A549 (cell line): ENCODE data around the gene MGAT3. TPM values are rescaled to one million over a fixed set of nuclear protein-coding genes. Genes with fewer than 3 reads are reported as not detected.

ENCODE experiments used
- ATAC-seq, 2 experiments: fragments of 200-7000 bp in 1 of 2; fragments of >200 bp in 1 of 2; cut with Nextera tagmentation in 1 of 2; cut with Tn5 transposase in 1 of 2; 3 replicates each; pipeline versions ENCODE4 v1.8.0 to v1.9.1; 2018 to 2020; ENCODE audit warnings: mild to moderate bottlenecking in 1 of 2, moderate library complexity in 1 of 2
- CTCF ChIA-PET: fragments of 300-600 bp; sonication (Branson Sonifier 250); formaldehyde crosslinking; extraction: SDS; loops from one replicate; lab custom pipeline; 2021; ENCODE audit warnings: antibody characterized with exemption, inconsistent platforms; lab: Yijun Ruan, JAX
- POLR2A ChIA-PET: fragments of 350-600 bp; formaldehyde crosslinking; extraction: SDS; loops from one replicate; lab custom pipeline; 2021; ENCODE audit warnings: antibody characterized with exemption, inconsistent platforms; lab: Yijun Ruan, JAX
- DNase-seq, 2 experiments: peaks; one replicate each; pipeline versions ENCODE4 v3.0.0 to v3.0.0-alpha.2; 2011 to 2016; ENCODE audit warnings: low read depth in 1 of 2, low spot score in 1 of 2
- FAIRE-seq: peaks from 2 replicates; lab custom pipeline; 2011; peaks lifted over from hg19 to GRCh38; lab: Jason Lieb, UNC
- H3K27ac ChIP-seq, 2 experiments: fragments of >200 bp; sonication (Bioruptor Twin); formaldehyde crosslinking; 3 replicates each; pipeline ENCODE4 v1.5.1; 2016 to 2017
- H3K4me1 ChIP-seq: fragments of >200 bp; sonication (Bioruptor Twin); formaldehyde crosslinking; 3 replicates; pipeline ENCODE4 v1.6.1; 2016
- H3K4me2 ChIP-seq: fragments of >200 bp; sonication (Bioruptor Twin); formaldehyde crosslinking; 3 replicates; pipeline ENCODE4 v1.6.1; 2016
- H3K4me3 ChIP-seq: fragments of >200 bp; sonication (Bioruptor Twin); formaldehyde crosslinking; 3 replicates; pipeline ENCODE4 v1.5.1; 2016
- H3K9me3 ChIP-seq: fragments of >200 bp; sonication (Bioruptor Twin); formaldehyde crosslinking; 3 replicates; pipeline ENCODE4 v1.6.1; 2016
- BHLHE40 ChIP-seq: IDR thresholded peaks from 2 replicates; pipeline ENCODE4 v1.6.1; 2012; ENCODE audit warnings: low read depth, low read length, inconsistent platforms
- CEBPB ChIP-seq, 2 experiments: fragments of >200 bp in 1 of 2; sonication (Bioruptor Twin) in 1 of 2; formaldehyde crosslinking in 1 of 2; IDR thresholded peaks; 2 replicates each; pipeline ENCODE4 v1.6.1; 2012 to 2016
- EHF ChIP-seq: fragments of 250-450 bp; sonication (Bioruptor Pico); IDR thresholded peaks from 2 replicates; pipeline ENCODE4 v1.5.0; 2020; ENCODE audit warnings: mild to moderate bottlenecking
- EHMT2 ChIP-seq: fragments of 200-600 bp; sonication (generic); IDR thresholded peaks from 2 replicates; pipeline ENCODE4 v1.6.1; 2016; ENCODE audit warnings: antibody characterized with exemption, low read depth, mild to moderate bottlenecking, moderate library complexity
- ESRRA ChIP-seq: fragments of 150-350 bp; IDR thresholded peaks from 2 replicates; pipeline ENCODE4 v1.6.1; 2014; ENCODE audit warnings: mild to moderate bottlenecking, low read length, borderline replicate concordance
- FOSL2 ChIP-seq, 2 experiments: fragments of 450-650 bp in 1 of 2; fragments of >200 bp in 1 of 2; sonication (Bioruptor Twin) in 1 of 2; formaldehyde crosslinking; IDR thresholded peaks; 2 replicates each; pipeline versions ENCODE4 v1.5.0 to v1.6.1; 2016 to 2020; ENCODE audit warnings: mild to moderate bottlenecking in 1 of 2, moderate library complexity in 1 of 2
- HDAC2 ChIP-seq: fragments of 200-600 bp; sonication (generic); IDR thresholded peaks from 2 replicates; pipeline ENCODE4 v1.6.1; 2016
- HEYL ChIP-seq: fragments of 250-450 bp; sonication (Bioruptor Pico); IDR thresholded peaks from 2 replicates; pipeline ENCODE4 v1.8.0; 2021; ENCODE audit warnings: mild to moderate bottlenecking, moderate library complexity
- HOXB5 ChIP-seq: fragments of 250-450 bp; sonication (Bioruptor Pico); IDR thresholded peaks from 2 replicates; pipeline ENCODE4 v1.5.0; 2020; ENCODE audit warnings: mild to moderate bottlenecking, moderate library complexity
- JUN ChIP-seq, 2 experiments: fragments of >200 bp; sonication (Bioruptor Twin); formaldehyde crosslinking; IDR thresholded peaks; 2 replicates in 1 of 2; 3 replicates in 1 of 2; pipeline ENCODE4 v1.6.1; 2016 to 2017
- KDM1A ChIP-seq: fragments of 200-600 bp; sonication (generic); IDR thresholded peaks from 2 replicates; pipeline ENCODE4 v1.6.1; 2016; ENCODE audit warnings: low read depth, mild to moderate bottlenecking
- MAZ ChIP-seq: fragments of 150-350 bp; IDR thresholded peaks from 2 replicates; pipeline ENCODE4 v1.6.1; 2014; ENCODE audit warnings: antibody characterized with exemption, low read depth, low read length, borderline replicate concordance
- MYC ChIP-seq: IDR thresholded peaks from 2 replicates; pipeline ENCODE4 v1.6.1; 2012; ENCODE audit warnings: mild to moderate bottlenecking, inconsistent platforms, low read length, improper control_type of control experiment, borderline replicate concordance
- NR3C1 ChIP-seq: fragments of >200 bp; sonication (Bioruptor Twin); formaldehyde crosslinking; IDR thresholded peaks from 3 replicates; pipeline ENCODE4 v1.6.1; 2017
- PHF8 ChIP-seq: fragments of 200-600 bp; sonication (generic); IDR thresholded peaks from 2 replicates; pipeline ENCODE4 v1.6.1; 2016; ENCODE audit warnings: low read depth, mild to moderate bottlenecking, antibody characterized with exemption, moderate library complexity, borderline replicate concordance
- POLR2A ChIP-seq: IDR thresholded peaks from 2 replicates; pipeline ENCODE4 v1.6.1; 2012; ENCODE audit warnings: mild to moderate bottlenecking, low read length
- RCOR1 ChIP-seq: fragments of 150-350 bp; IDR thresholded peaks from 2 replicates; pipeline ENCODE4 v1.6.1; 2014; ENCODE audit warnings: antibody characterized with exemption, low read length, low read depth
- SMC3 ChIP-seq: fragments of >200 bp; sonication (Bioruptor Twin); formaldehyde crosslinking; IDR thresholded peaks from 3 replicates; pipeline ENCODE4 v1.6.1; 2018; ENCODE audit warnings: inconsistent platforms
- SREBF2 ChIP-seq: fragments of 450-650 bp; IDR thresholded peaks from 2 replicates; pipeline ENCODE4 v1.6.1; 2014; ENCODE audit warnings: mild to moderate bottlenecking, moderate library complexity
- ZFP36 ChIP-seq: fragments of 450-650 bp; IDR thresholded peaks from 2 replicates; pipeline ENCODE4 v1.6.1; 2014; ENCODE audit warnings: borderline replicate concordance; ENCODE audit not compliant: partially characterized antibody
- ZNF302 ChIP-seq: fragments of 250-450 bp; sonication (Bioruptor Pico); IDR thresholded peaks from 2 replicates; pipeline ENCODE4 v1.9.0; 2021; ENCODE audit warnings: inconsistent platforms, mild to moderate bottlenecking, moderate library complexity
- WGBS: methylation state at CpG from one replicate; pipeline ENCODE4 v1.1.6; 2017; ENCODE audit errors: missing lambda C conversion rate; 5-methylcytosine and 5-hydroxymethylcytosine counted together
- polyA plus RNA-seq, 4 experiments: library from polyadenylated mRNA; depleted of rRNA in 3 of 4; stranded (reverse); fragments of >200 nt; fragmentation: RNase III in 1 of 4; extraction: RNeasy Plus Mini Kit Qiagen cat#74134 plus additional on column Dnase treatment in 1 of 4; gene quantifications; 2 replicates in 3 of 4; 3 replicates in 1 of 4; pipeline ENCODE4 v1.2.3, GENCODE V29; 2011 to 2017
- TF ChIP-seq, protein P1 (sequence below): fragments of >200 bp; sonication (Bioruptor Twin); formaldehyde crosslinking; IDR thresholded peaks from 3 replicates; pipeline ENCODE4 v1.6.1; 2016
- TF ChIP-seq, protein P2 (sequence below): IDR thresholded peaks from 2 replicates; pipeline ENCODE4 v1.6.1; 2012; ENCODE audit warnings: low read depth, borderline replicate concordance
- TF ChIP-seq, protein P3 (sequence below): IDR thresholded peaks from 2 replicates; pipeline ENCODE4 v1.6.1; 2012
- TF ChIP-seq, protein P4 (sequence below): IDR thresholded peaks from 2 replicates; pipeline ENCODE4 v1.6.1; 2012
- TF ChIP-seq, protein P5 (sequence below): fragments of 250-450 bp; sonication (Bioruptor Pico); IDR thresholded peaks from 2 replicates; pipeline ENCODE4 v1.5.0; 2020; ENCODE audit warnings: low read depth, mild to moderate bottlenecking, moderate library complexity
- TF ChIP-seq, protein P6 (sequence below): fragments of 150-350 bp; IDR thresholded peaks from 2 replicates; pipeline ENCODE4 v1.6.1; 2014; ENCODE audit warnings: low read depth, mild to moderate bottlenecking, low read length

Gene MGAT3
- polyA plus RNA-seq, 2 of the 4 experiments (the other 2 are of a cell fraction), result 0.62 to 0.84 TPM

DNA sequence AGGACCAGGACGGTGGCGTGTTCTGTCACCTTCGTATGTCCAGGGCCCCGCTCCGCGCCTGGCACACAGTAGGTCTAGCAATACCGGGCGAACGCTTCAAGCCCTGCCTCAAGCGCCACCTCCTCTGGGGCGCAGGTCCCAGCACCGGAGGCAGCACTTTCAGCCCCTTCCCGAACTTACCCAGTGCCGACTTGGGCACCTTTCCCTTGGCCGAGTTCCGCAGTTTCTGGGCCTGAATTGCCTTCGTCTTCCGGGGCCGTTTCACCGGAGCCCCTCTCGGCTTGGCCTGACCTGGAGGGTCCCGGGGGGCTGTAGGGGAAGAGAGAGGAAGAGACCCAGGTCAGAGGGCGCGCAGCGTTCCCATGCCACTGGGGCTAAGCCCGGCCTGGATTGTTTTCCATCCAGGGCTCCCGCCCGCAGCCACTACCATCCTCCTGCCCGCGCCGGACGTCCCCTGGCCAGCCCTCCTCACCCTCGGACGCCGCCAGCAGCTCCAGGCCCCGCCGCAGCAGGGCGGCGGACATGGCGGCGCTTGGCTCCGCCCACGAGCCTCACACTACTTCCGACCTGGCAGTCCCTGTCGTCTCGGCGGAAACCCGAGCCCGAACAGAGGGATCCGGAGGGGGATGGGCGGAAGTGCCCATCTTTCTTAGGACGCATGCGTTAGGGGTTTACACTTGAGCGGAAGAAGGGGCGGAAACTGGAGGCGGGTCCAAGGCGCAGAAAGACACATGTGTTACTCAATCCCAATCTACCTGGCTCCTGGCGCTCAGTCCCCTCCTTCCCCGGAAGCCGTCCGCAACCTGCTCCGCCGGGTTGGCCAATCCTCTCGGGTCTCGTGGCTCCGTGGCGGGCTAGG lies 75.6 kb downstream of the MGAT3 start, which contains the start of gene RPS19BP1:
RPS19BP1 (minus strand) TSS at position 534 of the 859 bp plus-strand sequence; CDS start at position 524, 10 bp downstream.
- peak; percentile 85 to 99 for DNase-seq
- Histone ChIP-seq H3K27ac (peak within 1 kb of the TSS; percentile 97 to 98), H3K4me2 (peak within 1 kb of the TSS; percentile 90), H3K9me3 (no peaks in the 10 kb centered on the region), H3K4me3 (peak within 1 kb of the TSS; percentile 98), H3K4me1 (peaks cover 33% of the 10 kb centered on the region)
- WGBS, result 3% methylated on average over 39 of the region's 67 CpGs
- CTCF ChIA-PET, result interaction anchor here (0.6 to 37.2 kb wide), 3 partner anchors 18 to 496 kb away, joined by 3 to 899 read pairs (median 80); no protein-coding TSS in a partner anchor
- peak; percentile 88 for FAIRE-seq
- POLR2A ChIA-PET, result interaction anchor here (2.5 kb wide), 1 partner anchor 512 kb away, joined by 9 read pairs; no protein-coding TSS in a partner anchor
- TF ChIP-seq SMC3, result no peak
- TF ChIP-seq, protein P1, sequence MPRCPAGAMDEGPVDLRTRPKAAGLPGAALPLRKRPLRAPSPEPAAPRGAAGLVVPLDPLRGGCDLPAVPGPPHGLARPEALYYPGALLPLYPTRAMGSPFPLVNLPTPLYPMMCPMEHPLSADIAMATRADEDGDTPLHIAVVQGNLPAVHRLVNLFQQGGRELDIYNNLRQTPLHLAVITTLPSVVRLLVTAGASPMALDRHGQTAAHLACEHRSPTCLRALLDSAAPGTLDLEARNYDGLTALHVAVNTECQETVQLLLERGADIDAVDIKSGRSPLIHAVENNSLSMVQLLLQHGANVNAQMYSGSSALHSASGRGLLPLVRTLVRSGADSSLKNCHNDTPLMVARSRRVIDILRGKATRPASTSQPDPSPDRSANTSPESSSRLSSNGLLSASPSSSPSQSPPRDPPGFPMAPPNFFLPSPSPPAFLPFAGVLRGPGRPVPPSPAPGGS, result peak; percentile 54; the same call in 1 of the 3 replicates
- TF ChIP-seq FOSL2 (IDR thresholded peaks at IDR 0.05), result no peak
- no peak for TF ChIP-seq FOSL2 (CRISPR knock-in tag; IDR thresholded peaks at IDR 0.05)
- TF ChIP-seq, protein P2, sequence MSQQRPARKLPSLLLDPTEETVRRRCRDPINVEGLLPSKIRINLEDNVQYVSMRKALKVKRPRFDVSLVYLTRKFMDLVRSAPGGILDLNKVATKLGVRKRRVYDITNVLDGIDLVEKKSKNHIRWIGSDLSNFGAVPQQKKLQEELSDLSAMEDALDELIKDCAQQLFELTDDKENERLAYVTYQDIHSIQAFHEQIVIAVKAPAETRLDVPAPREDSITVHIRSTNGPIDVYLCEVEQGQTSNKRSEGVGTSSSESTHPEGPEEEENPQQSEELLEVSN, result peak; percentile 82; the same call in 1 of the 2 replicates
- no peak for TF ChIP-seq EHMT2
- TF ChIP-seq PHF8, result peak; percentile 67; the same call in 1 of the 2 replicates
- TF ChIP-seq, protein P3, sequence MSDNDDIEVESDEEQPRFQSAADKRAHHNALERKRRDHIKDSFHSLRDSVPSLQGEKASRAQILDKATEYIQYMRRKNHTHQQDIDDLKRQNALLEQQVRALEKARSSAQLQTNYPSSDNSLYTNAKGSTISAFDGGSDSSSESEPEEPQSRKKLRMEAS, result peak; percentile 84
- no peak for TF ChIP-seq HOXB5
- no peak for TF ChIP-seq ZNF302 (CRISPR knock-in tag)
- no peak for TF ChIP-seq SREBF2
- TF ChIP-seq, protein P4, sequence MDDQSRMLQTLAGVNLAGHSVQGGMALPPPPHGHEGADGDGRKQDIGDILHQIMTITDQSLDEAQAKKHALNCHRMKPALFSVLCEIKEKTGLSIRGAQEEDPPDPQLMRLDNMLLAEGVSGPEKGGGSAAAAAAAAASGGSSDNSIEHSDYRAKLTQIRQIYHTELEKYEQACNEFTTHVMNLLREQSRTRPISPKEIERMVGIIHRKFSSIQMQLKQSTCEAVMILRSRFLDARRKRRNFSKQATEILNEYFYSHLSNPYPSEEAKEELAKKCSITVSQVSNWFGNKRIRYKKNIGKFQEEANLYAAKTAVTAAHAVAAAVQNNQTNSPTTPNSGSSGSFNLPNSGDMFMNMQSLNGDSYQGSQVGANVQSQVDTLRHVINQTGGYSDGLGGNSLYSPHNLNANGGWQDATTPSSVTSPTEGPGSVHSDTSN, result peak; percentile 66; the same call in 1 of the 2 replicates
- TF ChIP-seq JUN (IDR thresholded peaks at IDR 0.05), result peak in 1 of 2 experiments; percentile 75; a peak in 3 of 5 replicates
- no peak for TF ChIP-seq EHF
- peak in 1 of 2 experiments; percentile 79; a peak in 2 of 4 replicates for TF ChIP-seq CEBPB (IDR thresholded peaks at IDR 0.05)
- no peak for TF ChIP-seq ESRRA
- TF ChIP-seq RCOR1, result no peak
- no peak for TF ChIP-seq MAZ
- no peak for TF ChIP-seq NR3C1
- no peak for TF ChIP-seq KDM1A
- peak; percentile 83 for TF ChIP-seq POLR2A
- no peak for TF ChIP-seq ZFP36
- peak; percentile 67 to 78 for ATAC-seq

DNA sequence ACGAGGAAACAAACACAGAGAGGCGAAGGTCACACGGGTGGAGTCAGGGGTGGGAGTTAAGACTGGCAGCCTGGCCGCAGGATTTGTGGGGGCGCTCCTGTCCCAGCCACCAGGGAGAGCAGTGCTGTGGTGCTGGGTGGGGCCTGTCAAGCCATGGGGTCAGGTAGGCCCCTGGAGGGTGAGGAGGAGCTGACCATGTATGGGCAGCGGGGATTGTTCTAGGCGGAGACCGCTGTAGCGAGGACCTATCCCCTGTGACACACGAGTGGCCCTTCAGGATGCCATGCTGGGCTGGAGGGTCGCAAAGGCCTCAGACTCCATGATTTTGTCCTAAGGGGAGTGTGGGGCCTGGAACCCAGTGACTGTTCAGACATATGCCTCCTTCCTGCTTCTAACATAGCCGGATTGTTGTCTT lies 77.3 kb downstream of the MGAT3 start:
- H3K9me3 ChIP-seq, result no peaks in the 10 kb centered on the region
- peak overlapping the region; percentile 80; the same call in 1 of the 3 replicates for H3K4me2 ChIP-seq
- ATAC-seq, result no peak
- CTCF ChIA-PET, result interaction anchor here (0.6 to 37.2 kb wide), 37 partner anchors 10 to 814 kb away, joined by 3 to 899 read pairs (median 4); partner anchors contain the start of gene ATF4
- no peak for FAIRE-seq
- no peak for DNase-seq
- H3K4me3 ChIP-seq, result no peak overlapping the region
- 86% methylated on average over 12 of the region's 12 CpGs for WGBS
- POLR2A ChIA-PET, result interaction anchor here (0.8 to 1.3 kb wide), 2 partner anchors 503 to 510 kb away, joined by 3 to 8 read pairs; no protein-coding TSS in a partner anchor
- peak overlapping the region; percentile 65 to 80; a peak in 5 of 6 replicates for H3K27ac ChIP-seq
- H3K4me1 ChIP-seq, result peaks cover 25% of the 10 kb centered on the region
- no peak for TF ChIP-seq HOXB5
- TF ChIP-seq FOSL2 (IDR thresholded peaks at IDR 0.05), result no peak
- no peak for TF ChIP-seq FOSL2 (CRISPR knock-in tag; IDR thresholded peaks at IDR 0.05)
- TF ChIP-seq, protein P5, sequence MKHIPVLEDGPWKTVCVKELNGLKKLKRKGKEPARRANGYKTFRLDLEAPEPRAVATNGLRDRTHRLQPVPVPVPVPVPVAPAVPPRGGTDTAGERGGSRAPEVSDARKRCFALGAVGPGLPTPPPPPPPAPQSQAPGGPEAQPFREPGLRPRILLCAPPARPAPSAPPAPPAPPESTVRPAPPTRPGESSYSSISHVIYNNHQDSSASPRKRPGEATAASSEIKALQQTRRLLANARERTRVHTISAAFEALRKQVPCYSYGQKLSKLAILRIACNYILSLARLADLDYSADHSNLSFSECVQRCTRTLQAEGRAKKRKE (CRISPR knock-in tag), result no peak
- TF ChIP-seq BHLHE40, result no peak
- TF ChIP-seq, protein P2, result no peak
- no peak for TF ChIP-seq HDAC2
- TF ChIP-seq MYC, result no peak
- no peak for TF ChIP-seq SMC3
- TF ChIP-seq HEYL (CRISPR knock-in tag), result no peak
- TF ChIP-seq, protein P6, sequence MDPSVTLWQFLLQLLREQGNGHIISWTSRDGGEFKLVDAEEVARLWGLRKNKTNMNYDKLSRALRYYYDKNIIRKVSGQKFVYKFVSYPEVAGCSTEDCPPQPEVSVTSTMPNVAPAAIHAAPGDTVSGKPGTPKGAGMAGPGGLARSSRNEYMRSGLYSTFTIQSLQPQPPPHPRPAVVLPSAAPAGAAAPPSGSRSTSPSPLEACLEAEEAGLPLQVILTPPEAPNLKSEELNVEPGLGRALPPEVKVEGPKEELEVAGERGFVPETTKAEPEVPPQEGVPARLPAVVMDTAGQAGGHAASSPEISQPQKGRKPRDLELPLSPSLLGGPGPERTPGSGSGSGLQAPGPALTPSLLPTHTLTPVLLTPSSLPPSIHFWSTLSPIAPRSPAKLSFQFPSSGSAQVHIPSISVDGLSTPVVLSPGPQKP, result no peak
